G401 (cell line): ENCODE measurements around the gene THBD. TPM values are rescaled to one million over a fixed set of nuclear protein-coding genes. Genes with fewer than 3 reads are reported as not detected.
"Not testable (repeated sequence)": the region's sequence is repeated elsewhere in the genome, so short reads cannot be mapped to it uniquely, and the experiment has no call there.

Experiments used
- DNase-seq: peaks from one replicate; pipeline ENCODE4 v3.0.0-alpha.2; 2015; ENCODE audit warnings: low spot score
- in situ Hi-C: cut with HindIII; loops from 2 replicates; pipeline ENCODE4 v1.10.0; 2016; ENCODE audit warnings: low sequenced_read_pairs, mixed read lengths
- total RNA-seq: library from RNA; depleted of rRNA; stranded (reverse); fragments of >200 nt; shearing (Covaris generic); gene quantifications from 2 replicates; pipeline ENCODE4 v1.2.3, GENCODE V29; 2014

Gene THBD
- total RNA-seq, 1 experiment from 2014 or later = not detected

DNA sequence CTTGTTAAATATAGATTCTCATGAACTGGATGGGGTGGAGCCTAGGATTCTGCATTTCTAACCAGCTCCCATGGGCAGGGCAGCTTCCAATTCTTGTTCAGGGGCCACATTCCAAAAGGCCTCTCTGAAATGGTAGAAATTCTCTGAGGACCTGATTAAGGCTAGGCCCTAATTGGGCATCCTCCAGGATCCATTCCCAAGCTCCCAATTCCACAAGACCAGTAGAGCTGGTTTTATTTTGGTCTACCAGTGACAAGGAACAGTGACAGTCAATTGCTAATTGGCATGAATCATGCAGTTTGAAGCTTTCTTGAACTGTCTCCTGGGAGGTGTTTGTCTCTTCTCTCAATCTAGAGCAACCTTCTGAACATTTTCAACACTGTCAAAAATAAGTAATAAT lies 3.0 kb downstream of the THBD start:
- in situ Hi-C loops = no loop called here
- no peak for DNase-seq

DNA sequence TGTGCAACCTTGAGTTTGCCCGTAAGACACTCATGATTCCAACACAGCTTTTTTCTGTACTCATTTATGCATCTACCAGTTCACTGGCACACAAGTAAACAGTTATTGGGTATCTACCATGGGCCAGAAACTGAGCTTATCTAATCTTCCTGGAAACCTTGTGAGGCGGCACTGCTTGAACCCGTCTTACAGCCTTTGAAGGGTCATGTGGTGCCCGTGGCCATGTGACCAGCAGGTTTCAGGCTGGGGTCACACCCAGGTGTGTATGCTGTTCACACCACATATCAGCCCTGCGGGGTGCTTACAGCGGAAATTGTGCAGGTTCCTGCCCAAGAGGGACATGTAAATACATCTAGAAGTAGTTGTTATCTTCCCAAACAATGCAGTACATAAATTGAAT lies 6.1 kb downstream of the THBD start:
- in situ Hi-C loops = no loop called here
- DNase-seq = no peak

DNA sequence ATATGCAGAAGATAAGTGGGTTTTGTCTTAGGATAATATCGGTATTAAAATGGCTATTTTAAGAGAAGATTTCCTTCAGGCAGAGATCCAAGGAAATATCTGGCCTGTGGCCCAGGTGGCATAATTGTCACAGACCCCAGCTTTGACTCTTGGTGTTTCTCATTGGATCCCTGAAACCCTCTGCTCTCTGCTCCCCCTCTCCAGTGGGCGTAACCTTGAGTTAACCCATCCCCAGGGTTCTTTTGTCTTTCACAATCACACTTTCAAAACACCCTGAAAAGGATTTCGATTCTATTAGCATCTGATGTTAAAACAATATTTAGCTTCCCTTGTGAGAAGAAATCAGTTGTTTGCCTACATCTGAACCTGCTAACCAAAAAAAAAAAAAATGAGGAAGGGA lies 7.2 kb downstream of the THBD start:
- in situ Hi-C loops = no loop called here
- no peak for DNase-seq

DNA sequence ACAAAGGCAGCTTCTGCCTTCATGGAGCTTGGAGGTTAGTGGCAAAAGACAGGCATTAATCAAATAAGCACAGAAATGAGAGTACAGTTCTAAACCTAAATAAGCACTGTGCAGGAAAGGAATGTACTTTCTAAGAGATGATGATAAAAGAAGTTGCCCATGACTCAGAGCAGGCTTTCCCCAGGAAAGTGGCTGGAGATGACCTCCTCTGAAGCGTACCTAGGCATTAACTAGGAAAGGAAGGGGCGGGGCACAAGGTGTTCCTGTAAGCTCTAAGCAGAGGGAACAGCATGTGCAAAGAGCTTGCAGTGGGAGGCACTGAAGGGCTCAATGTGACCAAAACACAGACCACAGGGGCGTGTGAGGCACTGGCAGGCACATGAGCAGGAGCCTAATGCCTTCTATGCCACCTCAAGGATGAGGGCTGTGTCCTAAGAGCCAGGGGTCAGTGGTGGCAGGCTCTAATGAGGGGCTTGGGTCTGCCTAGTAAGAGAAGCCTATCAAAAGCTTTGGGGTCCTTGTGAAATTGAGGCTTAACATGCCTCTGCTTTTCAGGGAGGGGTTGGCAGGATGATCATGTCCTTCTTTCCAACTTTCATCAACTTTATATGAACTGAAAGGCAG lies 9.5 kb downstream of the THBD start:
- DNase-seq = no peak
- in situ Hi-C loops = no loop called here

DNA sequence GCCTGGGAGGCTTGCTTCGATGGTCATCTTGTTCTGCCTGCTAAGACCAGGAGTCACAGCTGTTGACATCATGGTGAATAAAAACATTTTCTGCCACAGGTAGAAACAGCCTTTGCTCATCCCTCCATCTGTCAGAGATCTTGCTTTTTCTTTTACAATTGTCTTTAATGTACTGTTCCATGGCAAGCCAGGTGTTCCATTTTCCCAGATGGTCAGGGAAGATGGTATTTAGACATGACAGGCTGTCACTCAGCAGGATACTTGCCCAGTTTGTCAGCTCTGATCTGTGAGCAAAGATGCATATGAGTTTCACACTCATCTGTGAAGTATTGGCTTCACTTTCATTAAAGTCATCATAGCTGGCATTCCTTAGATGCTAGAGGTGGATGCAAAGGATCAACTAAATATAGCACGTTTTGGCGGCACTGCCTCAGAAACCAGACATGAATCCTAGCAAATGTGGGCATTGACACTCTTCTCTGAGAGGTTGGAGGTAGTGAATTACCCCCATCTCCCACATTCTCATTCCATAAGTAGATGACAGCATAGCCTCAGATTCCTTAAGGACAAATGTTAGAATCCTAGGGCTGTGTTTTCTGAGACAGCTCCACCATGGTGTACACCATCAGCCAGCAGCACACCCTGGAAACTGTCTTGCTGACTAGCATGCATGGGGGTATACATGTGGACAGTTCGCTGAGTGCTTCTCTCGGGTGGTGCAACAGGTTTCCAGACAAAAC lies 10.2 kb downstream of the THBD start:
- peak; percentile 74 for DNase-seq
- in situ Hi-C loops = no loop called here

DNA sequence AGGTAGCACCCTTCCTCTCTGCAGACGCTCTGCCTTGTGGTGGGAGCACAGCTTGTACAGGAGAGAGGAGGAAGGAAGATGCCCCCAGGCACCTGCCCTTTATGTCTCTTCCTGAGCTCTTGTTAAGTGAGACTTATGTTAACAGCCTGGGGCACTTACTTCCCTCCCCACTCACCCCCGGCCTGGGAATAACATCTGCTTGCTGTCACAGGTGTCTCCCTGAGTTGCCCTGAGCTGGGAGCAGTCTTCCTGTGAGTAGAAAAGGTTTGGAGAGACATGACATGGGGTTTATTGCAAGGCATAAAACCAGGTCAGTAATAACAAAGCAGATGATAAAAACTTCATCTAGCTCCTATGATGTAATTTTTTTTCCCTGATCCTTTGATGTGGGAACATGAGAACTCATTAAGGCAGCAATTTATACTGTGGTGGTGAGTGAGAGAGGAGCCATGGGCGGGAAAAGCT lies 12.4 kb downstream of the THBD start:
- in situ Hi-C loops = no loop called here
- no peak for DNase-seq

DNA sequence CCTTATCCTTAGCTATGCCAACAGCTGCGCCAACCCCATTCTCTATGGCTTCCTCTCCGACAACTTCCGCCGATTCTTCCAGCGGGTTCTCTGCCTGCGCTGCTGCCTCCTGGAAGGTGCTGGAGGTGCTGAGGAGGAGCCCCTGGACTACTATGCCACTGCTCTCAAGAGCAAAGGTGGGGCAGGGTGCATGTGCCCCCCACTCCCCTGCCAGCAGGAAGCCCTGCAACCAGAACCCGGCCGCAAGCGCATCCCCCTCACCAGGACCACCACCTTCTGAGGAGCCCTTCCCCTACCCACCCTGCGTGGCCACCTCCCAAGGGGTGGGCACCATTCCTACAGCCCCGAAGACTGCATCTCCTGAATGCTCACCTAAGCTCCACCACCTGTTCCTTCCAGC lies 13.1 kb downstream of the THBD start:
- no peak for DNase-seq
- in situ Hi-C loops = no loop called here

DNA sequence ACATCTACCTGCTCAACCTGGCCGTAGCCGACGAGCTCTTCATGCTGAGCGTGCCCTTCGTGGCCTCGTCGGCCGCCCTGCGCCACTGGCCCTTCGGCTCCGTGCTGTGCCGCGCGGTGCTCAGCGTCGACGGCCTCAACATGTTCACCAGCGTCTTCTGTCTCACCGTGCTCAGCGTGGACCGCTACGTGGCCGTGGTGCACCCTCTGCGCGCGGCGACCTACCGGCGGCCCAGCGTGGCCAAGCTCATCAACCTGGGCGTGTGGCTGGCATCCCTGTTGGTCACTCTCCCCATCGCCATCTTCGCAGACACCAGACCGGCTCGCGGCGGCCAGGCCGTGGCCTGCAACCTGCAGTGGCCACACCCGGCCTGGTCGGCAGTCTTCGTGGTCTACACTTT lies 13.7 kb downstream of the THBD start:
- in situ Hi-C loops = no loop called here
- DNase-seq = no peak

DNA sequence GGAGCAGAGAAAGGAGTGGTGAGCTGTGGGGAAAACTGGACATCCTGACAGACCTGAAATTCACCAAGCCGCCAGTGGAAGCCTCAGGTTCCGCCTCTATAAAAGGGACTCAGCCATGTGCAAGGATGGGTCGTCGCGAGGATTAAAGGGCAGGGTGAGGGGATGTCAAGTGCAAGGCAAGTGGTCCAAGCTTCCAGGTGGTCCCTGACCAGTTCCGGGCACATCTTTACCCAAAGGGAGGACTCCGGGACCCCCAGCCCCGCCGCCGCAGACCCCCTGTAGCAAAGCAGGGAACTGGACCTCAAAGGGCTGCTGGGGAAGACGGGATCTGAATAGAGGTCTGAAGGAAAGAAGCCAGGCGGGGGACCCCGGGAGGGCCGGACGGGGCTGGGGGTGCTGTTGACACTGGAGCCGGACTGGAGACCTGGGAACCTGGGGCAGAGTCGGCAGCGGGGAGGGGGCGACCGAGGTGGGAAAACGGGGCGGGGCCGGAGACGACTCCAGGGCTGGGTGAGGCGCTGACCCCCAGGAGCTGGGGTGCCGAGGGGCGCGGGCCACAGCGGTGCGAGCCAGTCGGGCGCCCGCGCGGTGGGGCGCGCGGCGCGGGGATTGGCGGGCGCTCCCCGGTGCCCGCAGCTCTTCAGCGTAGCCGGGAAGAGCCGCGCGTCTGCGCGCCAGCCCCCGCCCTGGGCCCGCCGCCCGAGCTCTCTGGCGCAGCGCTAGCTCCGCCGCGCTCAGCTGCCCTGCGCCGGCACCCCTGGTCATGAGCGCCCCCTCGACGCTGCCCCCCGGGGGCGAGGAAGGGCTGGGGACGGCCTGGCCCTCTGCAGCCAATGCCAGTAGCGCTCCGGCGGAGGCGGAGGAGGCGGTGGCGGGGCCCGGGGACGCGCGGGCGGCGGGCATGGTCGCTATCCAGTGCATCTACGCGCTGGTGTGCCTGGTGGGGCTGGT lies 14.5 kb downstream of the THBD start, which contains the start of gene SSTR4:
Gene SSTR4 (plus strand): TSS at position 592 of the 951 bp plus-strand sequence. CDS start 172 bp downstream, at position 764.
- in situ Hi-C loops = no loop called here
- DNase-seq = peak; percentile 21

DNA sequence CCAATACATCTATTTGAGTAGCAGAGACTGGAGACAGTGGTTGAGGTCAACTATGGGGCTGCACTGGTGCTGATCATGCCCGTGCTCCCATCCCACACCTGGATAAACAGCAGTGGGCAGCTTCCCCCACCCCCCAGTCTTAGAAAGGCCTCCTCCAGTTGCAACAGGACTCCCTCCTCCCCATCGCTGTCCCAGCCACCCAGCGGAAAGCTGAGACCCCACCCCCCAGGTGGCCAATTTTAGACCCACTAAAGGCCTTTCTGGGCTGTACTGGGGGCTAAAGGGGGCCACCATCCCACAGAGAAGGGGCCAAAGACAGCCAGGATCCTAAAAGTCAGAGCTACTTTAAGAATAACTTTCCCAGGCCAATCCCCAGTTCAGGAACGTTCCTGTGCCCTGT lies 15.6 kb downstream of the THBD start:
- in situ Hi-C loops = no loop called here
- no peak for DNase-seq

DNA sequence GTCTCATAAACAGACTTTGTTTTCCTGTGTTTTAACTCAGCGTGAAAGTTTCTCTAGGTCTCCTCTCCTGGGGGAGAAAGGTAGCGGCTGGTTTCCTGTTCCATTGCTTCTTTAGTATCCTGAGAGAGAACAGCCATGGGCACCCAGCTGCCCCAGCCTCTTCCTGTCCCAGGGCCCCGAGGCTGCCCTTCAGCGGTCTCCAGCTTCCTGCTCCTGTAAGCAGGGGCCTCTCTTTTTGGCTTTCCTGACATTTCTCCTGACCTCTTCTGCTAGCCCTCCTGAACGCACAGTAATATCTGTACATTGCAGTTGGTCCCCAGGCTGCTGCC lies 16.8 kb downstream of the THBD start:
- in situ Hi-C loops = no loop called here
- DNase-seq = no peak

DNA sequence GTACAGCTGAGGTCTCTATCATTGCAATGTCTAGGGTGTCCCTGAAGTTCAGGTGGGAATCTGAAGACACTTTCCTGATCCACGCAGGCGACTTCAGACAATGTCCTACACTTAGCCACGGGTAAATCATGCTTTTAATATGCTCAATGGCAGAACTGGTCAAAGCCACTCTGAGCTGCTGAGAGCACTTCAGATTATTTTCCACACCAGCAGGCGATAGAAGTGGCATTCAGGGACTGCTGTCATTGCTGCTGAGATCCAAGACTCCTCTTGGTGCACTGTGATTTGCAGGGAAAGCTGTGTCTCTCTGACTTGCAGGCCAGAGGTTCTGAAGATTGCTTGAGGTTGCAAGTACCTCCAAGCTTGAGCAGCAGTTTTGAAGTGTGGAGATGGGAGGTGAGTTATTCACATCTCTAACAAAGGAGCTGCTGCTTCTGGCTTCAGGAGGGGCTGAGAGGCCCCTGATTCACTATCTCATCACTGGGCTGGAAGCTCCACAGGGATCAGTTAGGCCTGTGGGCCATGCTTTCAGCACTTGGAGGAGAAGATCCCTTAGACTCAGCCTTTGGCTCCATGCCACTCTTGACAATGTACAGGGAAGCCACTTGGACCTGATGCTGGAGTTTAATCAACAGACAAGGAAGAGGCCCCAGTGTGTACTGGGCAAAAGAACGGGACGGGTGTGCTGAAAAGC lies 17.3 kb downstream of the THBD start:
- in situ Hi-C loops = no loop called here
- DNase-seq = no peak

DNA sequence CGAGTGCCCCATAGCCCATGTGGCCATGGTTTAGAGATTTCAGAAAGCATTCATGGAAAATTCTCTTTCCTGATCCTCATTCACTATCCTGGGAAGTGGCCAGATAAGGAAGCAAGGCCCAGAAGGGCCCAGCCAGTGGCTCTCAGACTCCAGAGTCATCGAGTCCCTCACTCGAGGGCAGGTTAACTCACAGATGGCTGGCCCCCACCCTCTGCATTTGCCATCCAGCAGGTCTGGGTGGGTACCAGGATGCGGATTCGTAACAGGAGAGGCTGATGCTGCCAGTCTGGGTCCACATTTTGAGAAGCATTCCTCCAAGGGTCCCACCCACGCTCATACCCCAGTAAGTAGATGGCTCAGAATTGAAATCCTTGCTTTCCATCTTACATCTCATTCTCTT lies 18.1 kb downstream of the THBD start:
- in situ Hi-C loops = no loop called here
- DNase-seq = no peak

DNA sequence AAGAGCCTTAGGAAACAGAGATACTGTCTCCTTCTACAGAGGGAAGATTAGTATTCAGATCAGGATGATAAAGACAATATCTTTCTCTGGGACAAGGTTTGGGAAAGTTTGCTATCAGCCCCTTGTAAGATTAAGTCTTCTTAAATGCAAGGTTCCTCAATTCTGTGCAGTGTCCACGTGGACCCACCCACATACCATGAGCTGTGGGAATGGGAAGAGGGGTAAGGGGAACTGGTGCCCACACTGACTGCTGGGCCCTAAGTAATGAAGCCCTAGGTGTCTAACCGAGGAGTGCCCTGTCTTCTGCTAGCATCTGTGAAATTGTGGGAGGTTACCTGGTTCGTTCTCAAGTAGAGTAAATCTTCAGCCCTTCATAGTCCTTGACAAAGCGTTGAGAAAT lies 20.1 kb downstream of the THBD start:
- in situ Hi-C loops = no loop called here
- DNase-seq = no peak

DNA sequence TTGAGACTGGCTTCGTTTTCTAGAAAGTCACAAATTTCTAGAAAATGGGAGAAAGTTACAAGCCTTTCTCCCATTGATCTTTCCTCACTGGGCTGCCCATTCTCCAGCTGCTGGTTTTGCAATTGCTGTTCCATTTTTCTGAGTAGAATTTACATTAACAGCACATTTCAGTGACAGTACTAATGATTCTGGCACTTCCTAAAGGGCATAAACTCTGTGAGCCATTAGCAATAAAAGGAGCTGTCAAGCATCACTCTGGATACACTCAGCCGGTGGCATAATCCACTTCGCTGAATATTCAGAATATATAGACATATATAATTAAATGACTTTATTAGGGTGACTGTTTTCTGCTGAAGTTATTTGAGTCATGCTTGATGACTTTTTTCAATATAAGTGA lies 21.1 kb downstream of the THBD start:
- in situ Hi-C loops = no loop called here
- no peak for DNase-seq

DNA sequence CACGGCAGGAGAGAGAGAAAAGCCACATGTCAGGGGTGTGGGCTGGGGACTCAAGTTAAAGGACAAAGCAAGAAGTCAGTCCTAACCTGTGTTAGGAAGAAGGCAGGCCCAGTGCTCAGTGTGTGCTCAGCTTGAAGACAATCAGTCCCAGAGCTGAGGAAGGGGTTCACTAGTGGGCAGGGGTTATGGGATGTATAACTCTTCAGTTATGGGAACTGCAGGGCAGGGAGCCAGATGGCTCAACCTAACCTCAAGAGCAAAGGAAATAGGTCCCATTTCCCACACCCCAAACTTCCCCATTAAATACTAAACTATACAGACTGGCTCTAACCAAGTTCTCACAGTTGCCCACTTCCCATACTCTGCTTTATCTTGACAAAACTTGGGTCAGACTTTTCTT lies 21.8 kb downstream of the THBD start:
- in situ Hi-C loops = no loop called here
- no peak for DNase-seq

DNA sequence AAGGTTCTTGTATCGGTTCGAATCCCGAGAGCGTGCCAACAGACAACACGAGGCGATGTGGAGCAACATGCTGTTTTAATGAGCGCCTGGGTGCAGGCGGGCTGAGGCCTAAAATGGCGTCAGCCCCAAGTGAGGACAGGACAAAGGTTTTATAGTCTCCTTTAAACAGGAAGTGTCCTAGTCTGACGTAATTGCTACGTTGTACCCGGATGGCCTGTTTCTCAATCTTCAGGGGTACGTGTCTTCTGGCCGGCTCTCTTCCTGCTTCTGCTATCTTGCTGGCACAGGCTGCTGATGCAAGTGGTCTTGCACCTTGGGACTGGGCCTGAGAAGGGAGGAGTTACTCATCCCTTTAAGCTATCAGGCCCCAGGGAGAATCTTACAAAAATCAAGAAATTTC lies 24.0 kb downstream of the THBD start:
- in situ Hi-C loops, DNase-seq: not testable (repeated sequence)

DNA sequence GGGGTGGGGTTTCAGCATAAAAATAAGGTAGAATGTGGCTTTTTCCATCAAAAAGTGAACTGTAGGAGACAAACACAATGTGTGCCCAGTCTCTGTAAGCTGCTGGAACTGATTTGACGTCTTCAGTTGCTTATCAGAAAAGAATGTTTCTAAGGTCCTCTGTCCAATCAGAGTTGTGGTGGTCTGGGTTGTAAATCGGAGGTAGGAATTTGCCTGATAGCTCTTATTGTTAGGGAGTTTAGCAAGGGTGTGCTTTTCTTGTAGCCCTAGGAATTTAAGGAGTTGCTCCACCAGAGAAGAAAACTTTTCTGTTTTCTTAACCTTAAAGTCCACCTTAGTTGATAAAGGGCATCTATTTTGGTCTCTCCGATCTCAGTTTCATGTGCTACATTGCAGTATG lies 24.8 kb downstream of the THBD start:
- DNase-seq = no peak
- in situ Hi-C loops = no loop called here

DNA sequence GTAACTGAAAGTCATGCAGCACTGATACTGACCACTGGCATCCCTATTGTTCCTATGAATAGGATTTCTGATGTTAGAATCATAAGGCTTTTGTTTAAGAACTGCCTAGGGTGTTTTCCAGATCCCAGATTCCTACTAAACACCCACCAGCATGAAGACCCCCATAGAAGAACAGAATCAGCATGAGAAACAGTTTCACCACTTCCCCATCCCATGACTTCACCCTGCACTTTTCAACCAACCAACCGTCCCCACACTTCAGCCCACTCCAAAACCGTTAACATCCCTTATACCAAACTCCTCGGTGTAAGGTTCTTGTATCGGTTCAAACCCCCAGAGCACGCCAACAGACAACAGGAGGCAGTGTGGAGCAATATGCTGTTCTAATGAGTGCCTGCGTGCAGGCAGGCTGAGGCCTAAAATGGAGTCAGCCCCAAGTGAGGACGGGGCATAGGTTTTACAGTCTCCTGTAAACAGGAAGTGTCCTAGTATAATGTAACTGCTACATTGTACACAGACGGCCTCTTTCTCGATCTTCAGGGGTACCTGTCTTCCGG lies 25.8 kb downstream of the THBD start:
- in situ Hi-C loops = no loop called here
- no peak for DNase-seq
